GM06990 (cell line): ENCODE results near the gene HDAC4.

ENCODE experiments used
- DNase-seq: peaks from one replicate; pipeline ENCODE4 v3.0.0-alpha.2; 2011; ENCODE audit not compliant: insufficient read length; ENCODE audit errors: extremely low read depth
- H3K27me3 ChIP-seq: replicated peaks from 2 replicates; pipeline ENCODE4 v1.6.0; 2011; ENCODE audit warnings: low read length; ENCODE audit not compliant: control insufficient read depth, insufficient read depth
- H3K36me3 ChIP-seq: 2 replicates; pipeline ENCODE4 v1.5.1; 2011; ENCODE audit warnings: low read length; ENCODE audit not compliant: control insufficient read depth, insufficient read depth
- H3K4me3 ChIP-seq: replicated peaks from 2 replicates; pipeline ENCODE4 v1.5.1; 2011; ENCODE audit warnings: low read depth, mild to moderate bottlenecking, control low read depth, low read length
- TF ChIP-seq, protein P1 (sequence below): IDR thresholded peaks from 2 replicates; pipeline ENCODE4 v1.5.1; 2011; ENCODE audit warnings: low read length, control low read depth, mild to moderate bottlenecking, inconsistent platforms; ENCODE audit not compliant: insufficient read depth, poor library complexity, severe bottlenecking

HDAC4 gene

DNA sequence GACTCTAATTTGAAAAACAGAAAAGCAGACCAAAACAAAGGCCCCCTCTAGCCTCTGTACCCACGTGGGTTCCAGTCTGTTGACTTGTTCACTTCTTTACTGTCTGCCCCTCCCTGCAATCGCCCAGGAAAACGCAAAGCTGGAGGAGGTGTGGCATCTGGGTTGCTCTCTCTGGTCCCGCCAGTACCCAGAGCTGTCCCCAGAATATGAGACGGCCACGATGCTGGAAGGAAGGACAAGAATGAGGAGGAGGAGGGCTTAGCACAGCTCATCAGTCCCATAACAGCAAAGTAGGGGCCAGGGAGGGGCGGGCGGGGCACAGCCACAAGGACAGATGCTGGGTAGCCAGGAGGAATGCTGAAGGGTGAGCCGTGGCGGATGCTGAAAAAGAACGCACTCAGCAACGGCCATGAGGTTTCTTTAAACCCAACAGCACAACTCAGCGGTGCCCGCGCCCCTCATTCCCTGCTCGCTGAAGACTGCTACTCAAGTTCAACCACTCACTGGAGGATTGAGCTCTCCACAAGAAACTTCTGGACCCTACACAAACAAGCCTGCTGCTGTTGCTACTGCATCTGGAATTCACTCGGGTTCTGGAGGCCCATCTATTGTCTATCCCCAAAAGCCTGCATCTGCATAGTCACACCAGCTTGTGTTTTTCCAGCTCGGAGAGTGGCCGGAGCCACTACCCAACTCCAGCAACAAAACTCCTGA lies 187.7 kb downstream of the HDAC4 start:
- H3K36me3 ChIP-seq = no peaks in the 10 kb centered on the region
- H3K27me3 ChIP-seq = no peaks in the 10 kb centered on the region
- no peak for DNase-seq
- no peak overlapping the region for H3K4me3 ChIP-seq
- TF ChIP-seq, protein P1, sequence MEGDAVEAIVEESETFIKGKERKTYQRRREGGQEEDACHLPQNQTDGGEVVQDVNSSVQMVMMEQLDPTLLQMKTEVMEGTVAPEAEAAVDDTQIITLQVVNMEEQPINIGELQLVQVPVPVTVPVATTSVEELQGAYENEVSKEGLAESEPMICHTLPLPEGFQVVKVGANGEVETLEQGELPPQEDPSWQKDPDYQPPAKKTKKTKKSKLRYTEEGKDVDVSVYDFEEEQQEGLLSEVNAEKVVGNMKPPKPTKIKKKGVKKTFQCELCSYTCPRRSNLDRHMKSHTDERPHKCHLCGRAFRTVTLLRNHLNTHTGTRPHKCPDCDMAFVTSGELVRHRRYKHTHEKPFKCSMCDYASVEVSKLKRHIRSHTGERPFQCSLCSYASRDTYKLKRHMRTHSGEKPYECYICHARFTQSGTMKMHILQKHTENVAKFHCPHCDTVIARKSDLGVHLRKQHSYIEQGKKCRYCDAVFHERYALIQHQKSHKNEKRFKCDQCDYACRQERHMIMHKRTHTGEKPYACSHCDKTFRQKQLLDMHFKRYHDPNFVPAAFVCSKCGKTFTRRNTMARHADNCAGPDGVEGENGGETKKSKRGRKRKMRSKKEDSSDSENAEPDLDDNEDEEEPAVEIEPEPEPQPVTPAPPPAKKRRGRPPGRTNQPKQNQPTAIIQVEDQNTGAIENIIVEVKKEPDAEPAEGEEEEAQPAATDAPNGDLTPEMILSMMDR = no peak

DNA sequence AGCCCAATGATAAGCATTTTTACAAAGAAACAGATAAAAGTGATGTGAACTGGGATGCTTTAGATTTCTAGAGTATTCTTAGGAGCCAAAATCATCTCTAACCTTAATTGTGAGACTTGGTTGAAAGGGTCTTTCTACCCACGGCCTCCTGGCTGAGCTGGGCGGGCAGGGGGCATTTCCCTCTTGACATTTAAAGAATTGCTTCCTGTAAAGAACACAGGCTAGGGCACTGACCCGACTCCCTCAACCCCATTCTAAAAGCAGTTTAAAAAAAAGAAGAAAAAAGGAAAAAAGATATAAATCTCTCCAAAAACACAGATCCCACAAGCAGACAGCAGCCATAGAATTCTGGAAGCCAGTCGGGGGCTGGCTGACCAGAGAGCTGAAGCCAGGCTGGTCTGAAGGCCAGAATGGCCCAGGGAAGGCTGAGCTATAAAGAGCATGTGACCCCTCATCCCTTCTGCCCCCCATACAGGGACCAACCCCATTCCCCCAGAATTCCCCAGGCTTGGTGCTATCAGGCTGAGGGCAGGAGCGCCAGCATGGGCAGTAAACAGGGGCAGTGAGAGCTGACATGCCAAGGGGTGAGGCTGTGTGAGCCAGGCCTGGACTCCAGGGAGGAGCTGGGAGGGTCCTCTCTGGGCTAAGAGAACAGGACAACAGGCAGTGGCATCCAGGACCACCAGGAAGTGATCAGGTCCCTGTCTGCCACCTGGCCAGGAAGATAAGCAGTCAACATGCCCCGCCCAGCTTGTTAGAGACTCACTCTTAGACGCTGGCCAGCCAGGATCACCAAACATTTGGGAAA lies 188.5 kb downstream of the HDAC4 start:
- DNase-seq = no peak
- TF ChIP-seq, protein P1 = no peak
- no peak overlapping the region for H3K4me3 ChIP-seq
- no peaks in the 10 kb centered on the region for H3K36me3 ChIP-seq
- no peaks in the 10 kb centered on the region for H3K27me3 ChIP-seq

DNA sequence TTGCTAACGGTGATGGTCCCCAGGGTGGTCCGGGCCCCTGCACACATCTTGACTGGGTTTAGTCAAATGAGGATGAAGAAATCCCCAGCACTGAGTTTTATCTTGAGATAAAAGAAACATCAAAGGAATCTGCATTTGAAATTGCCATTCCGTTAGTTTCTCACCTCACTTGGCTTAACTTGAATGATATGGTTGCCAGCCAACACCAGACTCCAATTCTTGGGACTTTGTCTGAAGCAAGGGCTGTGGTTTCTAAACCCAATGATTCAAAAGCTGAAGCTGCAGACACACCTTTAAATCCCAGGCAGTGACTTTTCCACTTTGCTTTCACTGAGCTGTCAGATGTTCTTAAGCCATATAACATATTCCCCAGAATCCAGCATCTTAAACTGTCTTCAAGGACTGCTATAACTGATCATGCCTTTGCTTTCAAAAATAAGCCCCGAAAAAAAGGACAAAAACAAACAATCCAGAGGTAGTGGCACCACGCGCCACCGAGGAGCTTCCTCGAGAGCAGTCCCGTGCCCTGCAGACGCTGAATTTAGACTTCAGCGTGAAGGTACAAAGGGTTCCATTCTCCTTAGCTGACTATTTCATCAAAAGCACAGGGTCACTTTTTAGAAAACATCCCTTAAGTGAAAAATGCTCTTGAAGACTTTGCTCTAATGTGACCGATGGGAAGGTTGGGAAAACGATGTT lies 189.3 kb downstream of the HDAC4 start:
- DNase-seq = no peak
- Histone ChIP-seq H3K27me3 (no peaks in the 10 kb centered on the region), H3K4me3 (no peak overlapping the region), H3K36me3 (no peaks in the 10 kb centered on the region)
- TF ChIP-seq, protein P1 = no peak

DNA sequence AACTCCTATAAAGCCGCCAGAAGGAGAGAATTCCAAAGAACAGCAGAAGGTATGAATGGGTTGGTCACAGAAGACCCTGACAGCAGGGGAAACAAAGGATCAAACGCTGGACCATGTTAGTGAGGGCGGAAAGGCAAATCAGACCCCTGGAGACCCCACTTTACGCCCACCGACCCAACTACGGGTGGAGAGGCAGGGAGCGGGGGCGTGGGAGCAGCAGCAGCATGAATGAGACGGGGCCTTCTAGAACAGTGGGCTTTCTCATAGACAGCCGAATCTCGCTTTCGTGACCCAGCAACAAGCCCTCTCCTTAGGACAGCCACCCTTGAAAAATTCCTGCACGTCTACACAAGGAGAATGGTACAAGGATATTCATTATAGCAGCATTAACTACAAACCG lies 191.0 kb downstream of the HDAC4 start:
- DNase-seq = no peak
- no peak overlapping the region for H3K4me3 ChIP-seq
- TF ChIP-seq, protein P1 = no peak
- H3K27me3 ChIP-seq = no peaks in the 10 kb centered on the region
- H3K36me3 ChIP-seq = no peaks in the 10 kb centered on the region

DNA sequence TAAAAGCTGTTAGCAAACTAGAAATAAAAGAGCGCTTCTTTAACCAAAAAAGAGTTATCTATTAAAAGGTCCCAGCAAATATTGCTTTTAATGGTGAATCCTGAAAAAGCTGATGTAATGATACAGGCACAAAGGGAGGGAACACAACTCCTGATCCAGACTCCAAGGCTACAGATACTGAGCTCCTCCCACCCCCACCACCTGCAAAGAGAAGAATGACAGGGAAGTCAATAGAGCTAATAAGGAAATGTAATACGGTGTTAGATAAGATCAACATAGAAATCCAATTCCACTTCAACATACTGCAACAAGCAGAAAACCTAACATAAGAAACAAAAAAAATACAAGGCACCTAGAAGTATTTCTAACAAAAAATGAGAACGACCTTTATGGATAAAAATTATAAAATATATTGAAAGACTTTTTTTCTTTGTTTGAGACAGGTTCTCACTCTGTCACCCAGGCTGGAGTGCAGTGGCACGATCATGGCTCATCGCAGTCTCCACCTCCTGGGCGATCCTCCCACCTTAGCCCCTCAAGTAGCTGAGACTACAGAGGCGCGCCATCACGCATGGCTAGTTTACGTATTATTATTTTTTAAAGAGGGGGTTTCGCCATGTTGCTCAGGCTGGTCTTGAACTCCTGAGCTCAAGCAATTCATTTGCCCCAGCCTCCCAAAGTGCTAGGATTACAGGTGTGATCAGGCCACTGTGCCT lies 192.2 kb downstream of the HDAC4 start:
- H3K27me3 ChIP-seq = no peaks in the 10 kb centered on the region
- no peak for DNase-seq
- H3K4me3 ChIP-seq = no peak overlapping the region
- no peaks in the 10 kb centered on the region for H3K36me3 ChIP-seq
- TF ChIP-seq, protein P1 = no peak
